Measurements from ENCODE around the gene SMOC2.

SMOC2 gene

DNA sequence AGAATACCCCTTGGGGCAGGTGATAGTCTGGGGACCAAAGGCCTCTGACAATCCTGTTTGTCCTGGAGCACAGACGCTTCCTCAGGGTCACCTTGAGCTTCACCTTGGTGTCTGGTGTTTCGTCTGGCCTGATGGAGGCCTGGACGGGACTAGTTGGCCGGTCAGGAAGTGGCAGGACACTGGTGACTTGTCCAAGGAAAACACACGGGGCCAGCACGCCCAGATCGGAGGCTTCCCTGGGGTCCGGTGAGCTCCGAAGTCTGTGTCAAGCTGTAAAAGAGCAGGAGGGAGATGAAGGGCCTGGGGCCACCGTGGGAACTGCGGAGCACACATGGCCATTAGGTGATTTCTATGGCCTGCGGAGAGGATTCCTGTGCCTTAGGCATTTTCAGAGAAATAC is 67.9 kb downstream of the SMOC2 start:
- TF ChIP-seq, protein P1, sequence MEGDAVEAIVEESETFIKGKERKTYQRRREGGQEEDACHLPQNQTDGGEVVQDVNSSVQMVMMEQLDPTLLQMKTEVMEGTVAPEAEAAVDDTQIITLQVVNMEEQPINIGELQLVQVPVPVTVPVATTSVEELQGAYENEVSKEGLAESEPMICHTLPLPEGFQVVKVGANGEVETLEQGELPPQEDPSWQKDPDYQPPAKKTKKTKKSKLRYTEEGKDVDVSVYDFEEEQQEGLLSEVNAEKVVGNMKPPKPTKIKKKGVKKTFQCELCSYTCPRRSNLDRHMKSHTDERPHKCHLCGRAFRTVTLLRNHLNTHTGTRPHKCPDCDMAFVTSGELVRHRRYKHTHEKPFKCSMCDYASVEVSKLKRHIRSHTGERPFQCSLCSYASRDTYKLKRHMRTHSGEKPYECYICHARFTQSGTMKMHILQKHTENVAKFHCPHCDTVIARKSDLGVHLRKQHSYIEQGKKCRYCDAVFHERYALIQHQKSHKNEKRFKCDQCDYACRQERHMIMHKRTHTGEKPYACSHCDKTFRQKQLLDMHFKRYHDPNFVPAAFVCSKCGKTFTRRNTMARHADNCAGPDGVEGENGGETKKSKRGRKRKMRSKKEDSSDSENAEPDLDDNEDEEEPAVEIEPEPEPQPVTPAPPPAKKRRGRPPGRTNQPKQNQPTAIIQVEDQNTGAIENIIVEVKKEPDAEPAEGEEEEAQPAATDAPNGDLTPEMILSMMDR (IDR thresholded peaks at IDR 0.05; ENCODE audit: low read length, missing control alignments), result no peak
- no peak for DNase-seq (ENCODE audit: low read depth)

GRCh38 chr6:168513766-168514165 is 72.8 kb downstream of the SMOC2 start:
- TF ChIP-seq, protein P1 (IDR thresholded peaks at IDR 0.05; ENCODE audit: low read length, missing control alignments), result no peak
- H3K4me3 ChIP-seq (replicated peaks; ENCODE audit: low read depth, low read length), result no peak overlapping the region
- no peak for DNase-seq (ENCODE audit: low read depth)

More for the DNA sequence above, 67.9 kb downstream of the SMOC2 start:
- no peak overlapping the region for H3K4me3 ChIP-seq (replicated peaks; ENCODE audit: low read depth, low read length)

- TF ChIP-seq, protein P1 (IDR thresholded peaks at IDR 0.05; ENCODE audit: low read length, missing control alignments), result no peak
- no peak overlapping the region for H3K4me3 ChIP-seq (replicated peaks; ENCODE audit: low read depth, low read length)
- peak; percentile 75 for DNase-seq (ENCODE audit: low read depth)
Observed at GRCh38 chr6:168514216-168514615, 73.2 kb downstream of the SMOC2 start.

DNA sequence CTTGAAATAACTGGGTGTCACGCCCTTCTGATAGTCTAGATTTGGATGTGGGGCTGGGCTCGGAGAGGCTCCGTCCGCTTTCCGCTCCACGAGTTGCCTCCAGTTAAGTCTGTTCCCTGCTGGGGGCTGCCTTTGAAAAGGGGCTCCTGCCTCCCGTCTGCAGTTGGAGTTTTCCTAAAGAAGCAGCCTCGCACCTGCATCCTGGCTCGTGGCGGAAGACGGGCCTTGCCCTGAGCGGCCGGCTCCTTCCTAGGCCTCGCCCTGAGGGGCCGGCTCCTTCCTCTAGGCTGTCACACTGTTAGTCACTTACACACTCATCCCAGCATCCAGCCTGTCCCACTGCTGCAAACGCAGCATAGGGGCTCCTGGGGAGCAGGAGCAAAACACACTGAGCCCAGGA is 74.4 kb downstream of the SMOC2 start:
- no peak for DNase-seq (ENCODE audit: low read depth)
- TF ChIP-seq, protein P1 (IDR thresholded peaks at IDR 0.05; ENCODE audit: low read length, missing control alignments), result no peak
- H3K4me3 ChIP-seq (replicated peaks; ENCODE audit: low read depth, low read length), result no peak overlapping the region

GRCh38 chr6:168516944-168517741 is 76.2 kb downstream of the SMOC2 start:
- H3K4me3 ChIP-seq (replicated peaks; ENCODE audit: low read depth, low read length), result no peak overlapping the region
- TF ChIP-seq, protein P1 (IDR thresholded peaks at IDR 0.05; ENCODE audit: low read length, missing control alignments), result no peak
- DNase-seq (ENCODE audit: low read depth), result no peak

- TF ChIP-seq, protein P1 (IDR thresholded peaks at IDR 0.05; ENCODE audit: low read length, missing control alignments), result no peak
- DNase-seq (ENCODE audit: low read depth), result no peak
- H3K4me3 ChIP-seq (replicated peaks; ENCODE audit: low read depth, low read length), result no peak overlapping the region
Observed at GRCh38 chr6:168517742-168518347, 76.9 kb downstream of the SMOC2 start.

Data from fibroblast of pulmonary artery (primary cell).